Hematopoietic multipotent progenitor cell treated with erythropoietin and hydrocortisone succinate and interleukin-3 and kit ligand, for 8 days (in vitro differentiated cells): Measurements from ENCODE around the gene ATP6V0D1.
A peak's percentile ranks its signal among the peaks of the same experiment; 100 is the strongest.

Experiments
- DNase-seq: peaks from one replicate; pipeline ENCODE4 v3.0.0-alpha.2; 2015

ATP6V0D1 gene

GRCh38 chr16:67389911-67390815 is 90.8 kb downstream of the ATP6V0D1 start:
- peak; percentile 6 for DNase-seq

GRCh38 chr16:67388591-67388990 is 92.4 kb downstream of the ATP6V0D1 start:
- no peak for DNase-seq

- no peak for DNase-seq
Measured at GRCh38 chr16:67388191-67388590, 92.8 kb downstream of the ATP6V0D1 start.
